KG1 (cell line): ENCODE results near the gene APOD.

Experiments
- DNase-seq: peaks from one replicate; lab custom pipeline; 2025; lab: John Stamatoyannopoulos, UW

Gene APOD

DNA sequence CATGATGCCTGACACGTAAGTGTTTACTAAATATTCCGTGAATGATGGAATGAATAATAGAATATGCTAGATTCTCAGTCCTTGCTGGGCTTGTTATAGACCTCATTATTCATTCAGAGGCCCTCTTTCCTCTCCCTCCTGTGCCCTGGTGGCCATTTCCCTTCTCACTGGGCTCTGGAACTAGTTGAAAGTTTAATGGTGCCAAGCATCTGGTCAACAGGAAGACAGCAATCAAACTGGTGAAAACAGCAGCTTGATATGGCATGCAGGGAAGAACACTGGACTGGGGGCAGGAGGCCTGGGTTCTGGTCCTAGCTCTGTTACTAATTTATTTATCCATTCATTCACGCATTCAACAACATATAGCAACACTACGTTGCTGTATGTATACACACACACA is 3.7 kb upstream of the APOD start:
- no peak for DNase-seq

DNA sequence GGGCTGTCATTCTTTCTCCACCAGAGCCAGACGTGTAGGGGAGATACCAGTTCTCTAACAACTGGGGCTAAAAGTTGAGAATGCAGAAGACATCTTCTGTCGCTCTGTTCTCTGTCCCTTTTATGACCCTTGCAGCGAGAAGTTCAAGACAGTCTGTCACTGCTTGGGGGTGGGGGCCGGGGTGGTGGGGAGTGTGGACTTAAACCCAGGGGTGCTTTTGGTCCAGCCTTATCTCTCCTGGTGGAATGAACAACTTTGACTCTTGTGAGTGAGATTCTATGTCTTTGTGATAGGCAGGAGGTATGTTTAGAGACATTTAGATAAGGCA is 767 bp upstream of the APOD start:
- DNase-seq, result no peak

DNA sequence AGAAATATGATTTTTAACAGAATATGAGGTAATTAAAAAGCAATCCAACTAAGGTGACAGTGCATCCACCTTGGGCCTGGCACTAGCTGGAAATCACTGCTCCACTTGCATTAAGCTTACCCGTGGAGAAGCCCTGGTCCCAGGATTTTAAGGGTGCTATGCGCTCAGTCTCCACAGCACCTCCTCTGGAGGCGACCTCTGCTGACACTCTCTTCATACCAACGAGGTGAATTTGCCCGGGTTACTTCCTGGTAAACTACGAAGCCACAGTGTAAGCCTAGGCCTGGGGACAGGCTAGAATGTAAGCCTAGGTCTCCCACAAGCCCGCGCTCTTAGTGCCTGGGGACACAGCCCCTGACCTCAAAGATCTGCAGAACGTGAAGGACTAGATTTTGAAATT is 793 bp downstream of the APOD start:
- DNase-seq, result no peak

DNA sequence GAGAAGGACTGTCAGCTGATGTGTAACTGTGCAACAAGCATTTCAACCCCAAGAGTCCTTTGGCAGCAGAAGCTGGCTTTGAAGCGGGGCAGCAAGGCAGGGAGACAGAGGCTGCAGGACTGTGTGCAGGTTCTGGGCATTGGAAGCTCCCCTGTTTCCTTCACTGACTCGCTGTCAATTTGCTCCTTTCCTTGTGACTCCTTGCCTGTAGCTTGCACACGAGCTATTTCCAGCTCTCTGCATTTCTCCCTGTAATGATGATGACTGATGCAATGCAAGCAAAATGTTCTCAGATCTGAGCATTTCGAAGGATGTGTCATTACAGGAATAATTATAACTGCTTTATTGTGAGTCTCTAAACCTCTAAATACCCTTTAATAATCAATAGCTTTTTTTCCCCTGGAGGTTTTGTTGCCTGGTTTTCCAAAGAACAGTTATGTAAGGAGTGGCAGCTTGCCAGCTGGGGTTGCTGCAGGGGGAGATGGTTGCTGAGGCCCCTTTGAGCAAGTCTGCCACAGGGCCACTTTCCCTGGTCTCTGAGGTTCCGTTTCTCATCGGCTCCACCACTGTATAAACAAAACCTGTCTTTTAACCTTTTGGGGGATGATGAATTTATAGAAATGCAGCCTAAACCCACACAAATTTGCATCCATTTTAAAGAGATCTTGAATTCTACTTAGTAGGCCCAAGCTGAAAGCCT is 2.8 kb downstream of the APOD start:
- no peak for DNase-seq

DNA sequence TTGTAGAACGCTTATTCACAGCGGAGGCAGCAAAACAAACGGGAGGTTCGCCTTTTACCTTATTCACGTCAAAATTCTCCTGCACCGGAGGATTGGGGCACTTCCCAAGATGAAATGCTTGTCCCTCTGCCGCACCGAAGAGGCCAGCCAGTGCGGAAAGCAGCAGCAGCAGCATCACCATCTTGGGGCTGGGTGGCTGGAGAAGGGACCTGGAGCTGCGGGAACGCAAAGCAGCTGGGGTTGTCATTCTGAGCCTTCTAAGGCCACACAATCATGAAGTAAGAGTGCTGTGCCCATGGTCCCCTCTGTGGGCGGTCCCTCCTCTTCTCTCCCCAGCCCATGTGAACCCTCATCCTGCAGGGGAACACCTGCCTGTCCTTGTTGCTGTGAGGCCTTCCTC is 4.5 kb downstream of the APOD start:
- DNase-seq, result no peak

DNA sequence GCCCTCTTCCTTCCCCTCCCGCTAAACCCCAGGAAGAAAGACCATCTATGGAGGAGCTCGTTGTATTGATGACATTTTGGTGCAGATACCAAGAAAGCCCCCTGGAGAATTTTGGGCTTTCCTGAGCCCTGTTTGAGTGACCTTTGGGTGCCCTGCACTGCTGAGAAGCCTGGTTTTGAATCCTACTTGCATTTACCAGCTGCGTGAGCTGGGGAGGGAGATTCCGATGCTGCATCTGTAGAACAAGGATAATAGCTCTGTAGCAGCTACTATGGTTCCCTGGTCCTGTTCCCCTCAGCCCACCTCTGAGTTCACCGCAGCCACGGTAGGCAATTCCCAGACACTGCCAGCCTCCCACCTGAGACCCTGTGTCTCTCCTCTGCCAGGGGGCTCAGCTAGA is 5.2 kb downstream of the APOD start:
- DNase-seq, result no peak

DNA sequence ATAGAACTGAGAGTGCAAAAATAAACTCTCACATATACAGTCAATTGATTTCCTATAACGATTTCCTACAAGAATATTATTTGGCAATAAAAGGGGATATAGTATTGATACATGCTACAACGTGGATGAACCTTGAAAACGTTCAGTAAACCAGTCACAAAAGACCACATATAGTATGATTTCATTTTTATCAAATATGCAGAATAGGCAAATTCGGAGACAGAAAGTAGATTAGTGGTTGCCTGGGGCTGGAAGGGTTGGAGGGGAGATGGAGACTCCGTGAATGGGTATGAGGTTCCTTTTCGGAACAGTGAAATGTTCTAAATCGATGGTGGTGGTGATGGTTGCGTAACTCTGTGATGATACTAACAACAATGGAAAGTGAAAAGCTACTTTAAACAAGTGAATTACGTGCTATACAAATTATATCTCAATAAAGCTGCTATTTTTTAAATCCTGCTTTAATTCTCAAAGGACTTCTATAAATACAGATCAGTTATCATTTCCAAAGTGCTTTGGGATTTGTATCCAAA is 6.0 kb downstream of the APOD start:
- DNase-seq, result no peak

DNA sequence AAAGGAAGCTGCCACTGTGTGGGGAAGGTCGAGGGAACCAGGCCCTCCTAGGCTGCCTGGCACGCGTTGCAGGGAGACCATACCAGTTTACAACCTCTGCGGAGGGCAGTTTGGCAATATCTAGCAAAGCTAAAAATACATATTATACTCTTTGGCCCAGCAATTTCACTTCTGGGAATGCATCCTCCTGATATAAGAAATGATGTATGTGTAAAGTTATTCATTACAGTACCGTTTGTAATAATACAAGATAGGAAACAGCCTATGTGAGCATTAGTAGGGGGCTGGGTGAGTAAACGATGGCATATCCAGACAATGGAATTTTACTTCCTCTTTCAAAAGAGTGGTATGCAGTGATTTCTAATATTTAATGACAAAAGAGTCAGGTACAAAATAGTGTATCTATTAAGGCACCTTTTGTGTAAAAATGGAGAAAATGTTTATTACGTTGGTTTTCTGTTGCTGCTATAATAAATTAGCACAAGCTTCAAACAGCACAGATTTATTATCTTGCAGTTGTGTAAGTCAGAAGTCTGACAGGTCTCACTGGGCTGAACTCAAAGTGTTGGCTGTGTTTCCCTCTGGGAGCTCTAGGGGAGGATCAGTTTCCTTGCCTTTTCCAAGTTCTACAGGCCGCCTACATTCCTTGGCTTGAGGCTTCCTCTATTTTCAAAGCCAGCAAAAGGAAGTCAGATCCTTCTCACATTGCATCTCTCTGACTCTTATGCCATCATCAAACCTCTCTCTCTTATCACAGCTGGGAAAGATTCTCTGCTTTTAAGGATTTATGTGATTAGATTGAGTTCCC is 9.0 kb downstream of the APOD start:
- DNase-seq, result no peak

DNA sequence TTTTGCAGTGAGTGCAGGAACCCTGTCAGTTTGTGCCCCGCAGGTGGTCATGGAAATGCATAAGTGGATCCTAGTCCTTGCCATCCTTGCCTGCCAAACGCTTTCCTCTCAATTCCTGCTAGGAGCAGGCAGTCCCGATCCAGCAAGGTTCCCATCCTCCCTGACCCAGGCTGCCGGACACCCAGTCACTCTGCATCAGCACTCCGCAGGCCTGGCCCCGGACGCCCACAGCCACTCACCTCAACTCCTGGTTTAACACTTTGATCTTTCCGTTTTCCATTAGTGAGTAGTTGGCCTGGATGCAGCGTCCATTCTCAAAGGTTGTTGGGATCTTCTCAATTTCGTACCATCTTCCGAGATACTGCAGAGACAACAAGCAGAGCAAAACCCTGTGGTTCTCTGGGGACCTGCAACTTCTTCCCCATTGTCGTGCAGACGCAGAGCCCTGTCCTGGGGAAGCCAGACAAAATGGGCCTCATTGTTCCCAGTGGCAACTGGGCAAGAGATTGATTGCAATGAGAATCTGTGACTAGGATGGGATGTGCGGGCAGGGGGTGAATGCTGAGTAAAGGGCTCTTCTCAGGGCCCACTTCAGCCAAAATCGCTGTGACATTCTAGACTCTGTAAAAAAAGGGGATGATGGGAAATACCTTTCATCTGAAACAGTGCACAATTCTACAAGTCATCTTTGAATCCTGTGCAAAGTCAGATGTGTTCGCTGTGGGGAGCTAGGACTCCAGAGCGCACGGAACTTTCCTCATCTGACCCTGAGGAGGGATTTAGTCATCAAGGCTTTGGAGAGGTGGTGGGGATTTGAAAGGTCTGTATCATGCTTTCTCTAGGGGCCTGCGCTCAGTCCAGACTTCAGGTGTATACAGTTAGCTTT is 9.9 kb downstream of the APOD start:
- DNase-seq, result no peak

DNA sequence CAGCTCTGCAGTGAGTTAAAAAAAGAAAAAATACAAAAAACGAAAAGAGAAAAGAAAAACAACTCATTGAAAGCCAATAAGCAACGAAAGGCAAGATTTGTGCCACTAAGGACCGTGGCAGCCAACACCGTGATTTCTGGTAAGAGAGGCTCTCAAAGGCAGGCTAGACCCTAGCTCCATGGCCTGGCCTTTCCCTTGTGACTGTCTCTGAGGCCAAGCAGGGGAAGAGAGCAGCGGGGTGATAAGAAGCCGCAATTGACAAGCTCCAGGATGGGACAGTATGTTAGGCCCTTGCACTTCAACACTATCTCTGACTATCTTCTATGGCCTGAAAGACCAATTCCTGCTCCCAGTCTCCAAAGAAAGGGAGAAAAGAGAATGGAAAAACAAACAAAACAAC is 12.4 kb downstream of the APOD start:
- DNase-seq, result no peak

DNA sequence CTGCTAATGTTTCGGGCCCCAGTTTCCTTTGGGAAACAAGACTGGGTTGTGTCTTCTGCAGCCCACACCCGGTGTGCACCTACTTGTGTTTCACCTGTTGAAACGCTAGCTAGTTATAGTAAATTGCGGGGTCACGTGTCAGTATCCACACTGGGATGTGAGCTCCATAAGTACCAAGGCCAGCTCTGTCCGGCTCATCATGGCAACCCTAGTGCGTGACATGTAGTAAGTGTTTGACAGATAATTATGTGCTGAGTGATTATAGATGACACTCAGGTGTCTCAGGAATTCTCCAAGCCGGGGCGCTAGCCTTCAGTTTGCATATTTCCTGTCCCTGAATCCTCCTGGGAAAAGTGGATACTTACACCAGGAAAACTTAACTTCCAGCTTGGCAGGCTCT is 12.8 kb downstream of the APOD start:
- no peak for DNase-seq

DNA sequence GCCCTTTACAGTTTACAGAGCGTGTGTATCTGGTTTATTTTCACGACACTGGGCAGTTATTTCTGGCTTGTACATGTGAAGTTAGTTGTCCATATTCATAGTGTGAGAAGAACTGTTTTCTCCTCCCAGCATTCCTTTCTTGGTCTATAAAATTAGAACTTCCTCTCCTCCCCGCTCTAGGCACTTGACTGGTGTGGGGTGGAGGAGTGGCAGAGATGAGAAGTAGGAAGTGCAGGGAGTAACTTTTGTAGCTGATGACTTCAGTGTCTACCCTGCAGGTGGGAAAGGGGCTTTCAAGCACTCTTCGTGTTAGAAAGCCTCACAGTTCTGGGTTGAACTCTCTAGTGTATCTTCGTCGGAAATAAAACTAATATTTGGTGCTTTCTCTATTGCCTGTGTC is 13.4 kb downstream of the APOD start:
- no peak for DNase-seq

DNA sequence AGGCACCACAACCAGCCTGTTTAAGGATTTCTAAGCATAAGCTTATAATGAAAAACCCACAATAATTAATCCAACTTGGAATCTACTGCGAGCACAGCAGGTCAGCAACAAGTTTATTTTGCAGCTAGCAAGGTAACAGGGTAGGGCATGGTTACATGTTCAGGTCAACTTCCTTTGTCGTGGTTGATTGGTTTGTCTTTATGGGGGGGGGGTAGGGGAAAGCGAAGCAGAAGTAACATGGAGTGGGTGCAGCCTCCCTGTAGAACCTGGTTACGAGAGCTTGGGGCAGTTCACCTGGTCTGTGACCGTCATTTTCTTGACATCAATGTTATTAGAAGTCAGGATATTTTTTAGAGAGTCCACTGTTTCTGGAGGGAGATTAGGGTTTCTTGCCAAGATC is 15.1 kb downstream of the APOD start:
- no peak for DNase-seq

DNA sequence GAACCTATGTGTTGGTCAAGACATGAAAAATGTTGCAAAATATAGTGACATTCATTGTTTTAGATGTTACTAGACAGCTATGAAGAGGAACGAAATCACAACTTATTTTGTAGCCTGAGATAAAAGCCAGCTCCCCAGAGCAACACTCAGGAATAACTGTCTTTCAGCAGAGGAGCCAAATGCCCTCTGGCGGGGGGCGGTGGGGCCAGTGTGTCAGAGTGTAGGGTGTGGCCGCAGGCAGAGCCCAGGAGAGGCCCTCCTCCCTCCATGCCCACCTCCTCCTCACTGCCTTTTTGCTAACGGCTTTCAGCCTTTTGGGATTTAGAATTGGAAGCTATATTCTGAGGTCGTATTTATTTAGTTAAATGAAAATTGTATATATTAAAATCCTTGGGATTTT is 16.9 kb downstream of the APOD start:
- DNase-seq, result no peak

DNA sequence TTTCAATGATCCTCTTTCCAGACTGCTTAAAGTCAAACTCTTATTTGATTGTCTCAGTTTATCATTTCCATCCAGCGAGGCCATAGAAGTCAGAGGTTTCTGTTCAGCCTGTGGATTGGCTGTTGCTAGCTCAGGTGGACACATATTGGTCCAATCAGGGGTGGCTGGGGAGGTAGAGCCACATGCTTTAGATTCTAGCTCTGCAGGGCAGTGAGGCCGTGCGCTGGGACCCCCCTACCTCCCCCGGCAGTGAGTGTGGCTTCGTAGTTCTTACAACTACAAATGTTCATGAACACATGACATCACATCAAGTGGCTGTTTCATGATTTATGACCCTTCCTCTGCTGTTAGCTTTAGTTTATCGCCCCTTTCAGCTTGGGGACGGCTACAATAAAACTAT is 18.0 kb downstream of the APOD start:
- DNase-seq, result no peak

DNA sequence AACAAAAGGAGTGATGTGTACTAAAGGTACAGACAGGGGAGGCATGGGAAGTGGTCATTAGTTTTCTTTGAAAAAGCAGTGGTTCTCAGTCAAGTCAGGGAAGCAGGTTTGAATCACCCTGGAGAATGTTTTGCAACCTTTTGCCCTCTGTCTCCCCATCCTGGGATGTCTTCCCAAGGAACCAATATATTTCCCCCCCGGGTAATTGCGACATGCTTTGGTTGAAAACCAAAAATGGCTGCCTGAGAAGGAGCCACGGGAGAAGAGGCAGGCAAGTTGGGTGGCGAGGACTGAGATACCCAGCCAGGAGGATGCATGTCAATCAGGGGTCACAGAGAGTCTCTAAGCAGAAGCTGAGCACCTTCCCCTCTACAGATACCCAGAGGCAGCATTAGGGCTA is 20.4 kb downstream of the APOD start:
- no peak for DNase-seq

DNA sequence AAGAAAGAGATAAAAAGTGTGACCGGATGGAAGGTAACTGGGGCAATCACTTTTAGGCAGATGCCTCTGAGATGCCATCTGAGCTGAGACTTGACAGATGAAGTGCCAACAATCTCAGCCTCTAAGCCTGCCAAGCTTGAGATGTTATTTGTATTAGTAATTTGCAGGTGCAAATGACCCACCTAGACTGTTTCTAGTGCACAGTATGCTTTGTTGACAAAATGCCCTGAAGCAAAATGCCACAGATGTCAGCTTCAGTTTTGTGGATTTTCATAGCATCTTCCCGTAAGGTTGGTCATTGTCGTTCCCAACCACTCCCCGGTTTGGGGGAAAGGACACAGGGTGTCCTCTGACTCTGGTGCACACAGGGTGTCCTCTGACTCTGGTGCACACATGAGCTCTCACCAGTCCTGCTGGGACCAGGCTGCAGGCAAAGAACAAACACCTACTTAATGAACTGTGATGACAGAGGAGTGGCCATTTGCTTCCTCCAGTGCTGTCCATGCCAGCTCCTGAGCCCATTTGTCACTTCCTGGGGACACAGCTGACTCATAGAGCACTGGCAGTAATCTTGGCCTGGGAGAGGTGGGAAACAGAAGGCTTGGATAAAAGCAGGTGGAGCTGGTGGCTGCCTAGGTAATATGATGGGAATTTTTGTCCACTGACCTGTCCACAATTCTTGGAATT is 23.9 kb downstream of the APOD start:
- no peak for DNase-seq

DNA sequence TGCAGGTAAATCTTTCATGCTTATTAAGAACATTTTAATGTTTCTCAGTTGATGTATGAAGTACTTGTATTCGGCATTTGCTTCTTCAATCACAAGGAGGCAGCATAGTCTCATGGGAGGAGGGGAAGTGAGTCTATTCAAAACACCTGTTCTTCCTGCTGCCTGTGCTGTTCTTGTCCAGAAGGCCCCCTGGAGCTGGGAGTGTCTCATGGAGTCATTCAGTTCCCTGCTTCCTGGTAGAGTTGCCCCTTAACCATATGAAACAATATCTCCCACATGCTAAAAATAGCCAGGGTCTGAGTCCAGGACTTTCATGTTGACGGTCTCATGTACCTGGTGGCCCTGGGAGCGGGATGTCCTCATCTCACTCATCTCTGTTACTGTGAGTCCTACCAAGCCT is 25.1 kb downstream of the APOD start:
- no peak for DNase-seq

DNA sequence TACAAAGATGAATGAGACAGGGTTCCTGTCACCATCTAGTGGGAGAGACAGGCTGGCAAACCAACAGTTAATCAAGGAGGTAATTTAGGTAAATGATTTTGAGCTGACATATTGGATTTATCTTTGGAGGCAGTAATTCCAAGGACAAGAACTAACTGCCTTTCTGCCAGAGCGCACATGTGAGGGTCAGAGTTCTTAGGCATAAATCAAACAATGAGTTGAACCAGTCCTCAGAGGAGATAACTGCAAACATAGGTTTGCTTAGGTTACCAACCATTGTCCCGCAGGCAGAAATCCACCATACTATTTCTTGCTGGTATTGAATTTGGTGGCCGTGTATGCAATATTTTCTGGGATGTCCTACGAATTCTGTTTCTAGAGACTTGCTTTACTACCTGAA is 26.4 kb downstream of the APOD start:
- DNase-seq, result no peak

DNA sequence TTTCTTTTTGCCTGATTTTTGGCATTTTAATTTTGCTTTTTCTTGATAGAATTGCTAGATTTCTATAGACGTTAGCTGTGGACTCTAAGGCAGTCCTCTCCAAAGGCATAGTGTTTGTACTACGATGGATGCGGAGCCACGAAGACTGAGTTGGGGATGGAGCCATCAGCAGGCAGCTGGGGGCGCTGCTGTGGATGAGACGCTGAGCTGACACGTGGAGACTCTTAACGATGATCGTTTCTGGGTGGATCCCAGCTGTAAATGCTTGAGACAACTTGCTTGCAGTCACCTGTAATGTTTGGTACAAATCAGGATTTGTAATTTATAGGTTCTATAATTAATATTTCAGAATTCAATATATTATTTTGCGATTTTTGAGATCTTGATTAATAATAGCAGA is 27.4 kb downstream of the APOD start:
- DNase-seq, result no peak

DNA sequence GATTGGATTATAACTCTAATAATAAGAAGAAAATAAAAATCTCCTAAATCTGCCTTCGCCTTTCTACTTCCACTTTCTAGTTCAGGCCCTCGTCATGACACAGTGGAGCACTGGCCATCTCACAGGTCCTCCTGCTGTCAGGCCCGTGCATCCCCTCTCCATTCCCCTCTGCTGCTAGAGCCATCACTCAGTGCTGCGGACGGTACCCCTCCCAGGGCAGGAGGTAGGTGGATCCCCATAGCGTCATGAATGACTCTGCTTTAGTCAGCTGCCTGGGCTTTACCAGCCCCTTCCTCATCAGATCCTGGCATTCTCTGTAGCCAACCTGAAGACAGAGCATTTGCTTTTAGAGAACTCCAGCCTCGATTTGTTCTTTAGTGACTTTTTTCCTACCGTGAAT is 28.6 kb downstream of the APOD start:
- DNase-seq, result no peak

DNA sequence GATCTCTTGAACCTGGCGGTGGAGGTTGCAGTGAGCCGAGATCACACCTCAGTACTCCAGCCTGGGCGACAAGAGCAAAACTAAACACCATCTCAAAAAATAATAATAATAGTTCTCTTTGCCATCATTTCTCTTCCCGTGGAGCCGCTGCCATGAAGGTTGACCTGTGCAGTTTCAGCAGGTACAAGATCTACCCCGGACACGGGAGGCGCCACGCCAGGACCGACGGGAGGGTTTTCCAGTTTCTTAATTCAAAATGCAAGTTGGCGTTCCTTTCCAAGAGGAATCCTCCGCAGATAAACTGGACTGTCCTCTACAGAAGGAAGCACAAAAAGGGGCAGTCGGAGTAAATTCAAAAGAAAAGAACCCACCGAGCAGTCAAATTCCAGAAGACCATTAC is 29.3 kb downstream of the APOD start:
- no peak for DNase-seq
